GM23338 (cell line): Measurements from ENCODE around the gene SH3PXD2B. TPM values are rescaled to one million over a fixed set of nuclear protein-coding genes. Genes with fewer than 3 reads are reported as not detected.

Experiments
- ATAC-seq: fragments of 200-7000 bp; cut with Tn5 transposase; 3 replicates; pipeline ENCODE4 v1.9.1; 2020
- DNase-seq: peaks from one replicate; pipeline ENCODE4 v3.0.0-alpha.2; 2015; ENCODE audit warnings: low spot score
- H2AFZ ChIP-seq: fragments of 200-600 bp; sonication (generic); 2 replicates; pipeline ENCODE4 v1.8.0; 2016; ENCODE audit warnings: antibody characterized with exemption, mild to moderate bottlenecking, moderate library complexity
- H3F3A ChIP-seq: fragments of 200-600 bp; sonication (generic); replicated peaks from 2 replicates; pipeline ENCODE4 v1.8.0; 2017; ENCODE audit warnings: antibody characterized with exemption, mixed run types, low read depth
- H3K27ac ChIP-seq: fragments of 200-600 bp; sonication (generic); 2 replicates; pipeline ENCODE4 v1.6.1; 2016; ENCODE audit warnings: low read depth
- H3K27me3 ChIP-seq: fragments of 200-600 bp; sonication (generic); 2 replicates; pipeline ENCODE4 v1.8.0; 2016; ENCODE audit warnings: mild to moderate bottlenecking, mixed run types, moderate library complexity; ENCODE audit not compliant: insufficient read depth
- H3K36me3 ChIP-seq: fragments of 200-600 bp; sonication (generic); 2 replicates; pipeline ENCODE4 v1.8.0; 2016; ENCODE audit warnings: mild to moderate bottlenecking; ENCODE audit not compliant: insufficient read depth
- H3K4me1 ChIP-seq: fragments of 200-600 bp; sonication (generic); 2 replicates; pipeline ENCODE4 v1.8.0; 2016; ENCODE audit warnings: mild to moderate bottlenecking, moderate library complexity; ENCODE audit not compliant: insufficient read depth
- H3K4me2 ChIP-seq: fragments of 200-600 bp; sonication (generic); 2 replicates; pipeline ENCODE4 v1.7.1; 2017; ENCODE audit warnings: mixed run types
- H3K4me3 ChIP-seq: fragments of 200-600 bp; sonication (generic); 2 replicates; pipeline ENCODE4 v1.6.1; 2016; ENCODE audit warnings: mixed run types
- H3K79me2 ChIP-seq: fragments of 200-600 bp; sonication (generic); replicated peaks from 2 replicates; pipeline ENCODE4 v1.8.0; 2017; ENCODE audit warnings: mild to moderate bottlenecking; ENCODE audit not compliant: insufficient read depth
- H3K9me2 ChIP-seq: fragments of 200-600 bp; sonication (generic); 2 replicates; pipeline ENCODE4 v1.8.0; 2017; ENCODE audit not compliant: insufficient read depth
- H4K20me1 ChIP-seq: fragments of 200-600 bp; sonication (generic); replicated peaks from 2 replicates; pipeline ENCODE4 v1.8.0; 2017; ENCODE audit warnings: mild to moderate bottlenecking; ENCODE audit not compliant: insufficient read depth
- H3K27ac Mint-ChIP-seq: 2 replicates; pipeline ENCODE4 v1.8.0; 2020; ENCODE audit warnings: inconsistent platforms, mild to moderate bottlenecking, moderate library complexity, mixed read lengths
- H3K27me3 Mint-ChIP-seq: 3 replicates; pipeline ENCODE4 v1.8.0; 2022; ENCODE audit warnings: low read depth, mild to moderate bottlenecking, moderate library complexity, mixed read lengths, inconsistent platforms; ENCODE audit not compliant: insufficient read depth, poor library complexity
- H3K36me3 Mint-ChIP-seq: 3 replicates; pipeline ENCODE4 v1.8.0; 2021; ENCODE audit warnings: low read depth, mild to moderate bottlenecking, inconsistent platforms, moderate library complexity, mixed read lengths
- H3K4me1 Mint-ChIP-seq: 3 replicates; pipeline ENCODE4 v1.8.0; 2020; ENCODE audit warnings: mild to moderate bottlenecking, inconsistent platforms, mixed read lengths
- H3K4me3 Mint-ChIP-seq: 3 replicates; pipeline ENCODE4 v1.8.0; 2021; ENCODE audit warnings: moderate library complexity, mild to moderate bottlenecking, inconsistent platforms, mixed read lengths
- H3K9me3 Mint-ChIP-seq: 3 replicates; pipeline ENCODE4 v1.8.0; 2020; ENCODE audit warnings: moderate library complexity, mild to moderate bottlenecking, inconsistent platforms, mixed read lengths
- CREB1 ChIP-seq: fragments of 250-450 bp; sonication (Bioruptor Pico); IDR thresholded peaks from 2 replicates; pipeline ENCODE4 v1.5.0; 2020; ENCODE audit warnings: low read depth, mild to moderate bottlenecking, moderate library complexity
- EZH2 ChIP-seq: fragments of 200-600 bp; sonication (generic); IDR thresholded peaks from one replicate; pipeline ENCODE4 v1.8.0; 2017; ENCODE audit warnings: antibody characterized with exemption, mild to moderate bottlenecking, low read depth; ENCODE audit not compliant: unreplicated experiment
- STAT1 ChIP-seq: IDR thresholded peaks from one replicate; pipeline ENCODE4 v1.6.1; 2016; ENCODE audit warnings: antibody characterized with exemption; ENCODE audit not compliant: unreplicated experiment
- ZNF114 ChIP-seq: fragments of 250-450 bp; sonication (Bioruptor Pico); IDR thresholded peaks from 2 replicates; pipeline ENCODE4 v1.5.0; 2020; ENCODE audit warnings: mild to moderate bottlenecking, moderate library complexity
- ZNF331 ChIP-seq: fragments of 250-450 bp; sonication (Bioruptor Pico); IDR thresholded peaks from 2 replicates; pipeline ENCODE4 v1.5.0; 2020; ENCODE audit warnings: low read depth, mild to moderate bottlenecking, moderate library complexity
- ZNF462 ChIP-seq: fragments of 250-450 bp; sonication (Bioruptor Pico); IDR thresholded peaks from 2 replicates; pipeline ENCODE4 v1.5.0; 2020; ENCODE audit warnings: mild to moderate bottlenecking, moderate library complexity
- polyA plus RNA-seq: library from polyadenylated mRNA; unstranded; fragments of >200 nt; fragmentation: Nextera tagmentation; extraction: Ambion mirVana; gene quantifications from 2 replicates; pipeline ENCODE4 v1.2.1, GENCODE V29; 2016
- total RNA-seq: library from RNA; depleted of rRNA; stranded (reverse); fragments of >200 nt; shearing (Covaris generic); gene quantifications from 2 replicates; pipeline ENCODE4 v1.2.3, GENCODE V29; 2014

SH3PXD2B gene
- total and polyA plus RNA-seq, 2 experiments from 2014 or later, result 40.2 to 52.5 TPM

- TF ChIP-seq ZNF462, result no peak
- no peak for TF ChIP-seq STAT1
- TF ChIP-seq CREB1, result no peak
These were observed 106.2 kb downstream of the SH3PXD2B start (continued) for GRCh38 chr5:172348084-172348483.

GRCh38 chr5:172347496-172348052 lies 106.8 kb downstream of the SH3PXD2B start:
- no peak for ATAC-seq
- DNase-seq, result no peak
- no peaks in the 10 kb centered on the region for H3K9me3 Mint-ChIP-seq
- Histone ChIP-seq H3K27me3 (no peaks in the 10 kb centered on the region), H3K27ac (no peak overlapping the region), H3K4me1 (no peaks in the 10 kb centered on the region), H2AFZ (no peak overlapping the region), H3K4me2 (no peak overlapping the region), H3K36me3 (peaks cover 18% of the 10 kb centered on the region), H3F3A (no peaks in the 10 kb centered on the region), H3K9me2 (no peaks in the 10 kb centered on the region), H4K20me1 (no peaks in the 10 kb centered on the region; the same call in 1 of the 2 replicates), H3K79me2 (no peaks in the 10 kb centered on the region), H3K4me3 (no peak overlapping the region)
- H3K36me3 Mint-ChIP-seq, result peaks cover 52% of the 10 kb centered on the region
- no peak for TF ChIP-seq STAT1
- no peak for TF ChIP-seq ZNF331
- no peak for TF ChIP-seq EZH2
- TF ChIP-seq ZNF114, result no peak
- no peak for TF ChIP-seq CREB1
- no peak overlapping the region for H3K4me3 Mint-ChIP-seq
- H3K27me3 Mint-ChIP-seq, result peaks cover 4% of the 10 kb centered on the region
- no peaks in the 10 kb centered on the region for H3K4me1 Mint-ChIP-seq
- no peak overlapping the region for H3K27ac Mint-ChIP-seq
